GM12878 (cell line): ENCODE measurements around the gene CCSER1.
"Not testable (repeated sequence)": the region's sequence is repeated elsewhere in the genome, so short reads cannot be mapped to it uniquely, and the experiment has no call there.

Experiments used
- ATF7 ChIP-seq: fragments of 450-650 bp; IDR thresholded peaks from 2 replicates; pipeline ENCODE4 v1.6.1; 2016; ENCODE audit warnings: low read depth, mild to moderate bottlenecking
- CBFB ChIP-seq: IDR thresholded peaks from 2 replicates; pipeline ENCODE4 v1.6.1; 2016; ENCODE audit warnings: antibody characterized with exemption, low read depth
- CEBPB ChIP-seq, 2 experiments: fragments of 150-350 bp in 1 of 2; IDR thresholded peaks; 2 replicates each; pipeline ENCODE4 v1.6.1; 2012 to 2014; ENCODE audit warnings: low read depth in 2 of 2, low read length in 2 of 2, borderline replicate concordance in 1 of 2, inconsistent platforms in 1 of 2
- CTCF ChIP-seq, 3 experiments: IDR thresholded peaks in 2 of 3; conservative IDR thresholded peaks in 1 of 3; 2 replicates each; pipeline ENCODE4 v1.5.1; 2011; ENCODE audit warnings: low read depth in 3 of 3, low read length in 3 of 3, mild to moderate bottlenecking in 3 of 3, control low read depth in 2 of 3, moderate library complexity in 2 of 3, inconsistent platforms in 1 of 3, mixed read lengths in 1 of 3; ENCODE audit not compliant: control insufficient read depth in 2 of 3, insufficient read depth in 1 of 3; ENCODE audit errors: extremely low read depth in 1 of 3
- E2F8 ChIP-seq: fragments of 450-650 bp; IDR thresholded peaks from 2 replicates; pipeline ENCODE4 v1.6.1; 2018; ENCODE audit warnings: mild to moderate bottlenecking, low read depth, moderate library complexity; ENCODE audit not compliant: partially characterized antibody
- EGR1 ChIP-seq, 2 experiments: IDR thresholded peaks; 1 replicate in 1 of 2; 2 replicates in 1 of 2; pipeline ENCODE4 v1.6.1; 2011 to 2012; ENCODE audit warnings: low read depth in 2 of 2, low read length in 2 of 2, borderline replicate concordance in 1 of 2, mild to moderate bottlenecking in 1 of 2, moderate library complexity in 1 of 2
- FOS ChIP-seq: IDR thresholded peaks from 3 replicates; pipeline ENCODE4 v1.6.1; 2011; ENCODE audit warnings: borderline replicate concordance; ENCODE audit not compliant: insufficient read length; ENCODE audit errors: extremely low read depth
- TAF1 ChIP-seq: IDR thresholded peaks from 2 replicates; pipeline ENCODE4 v1.6.1; 2011; ENCODE audit warnings: mild to moderate bottlenecking, low read depth, low read length, borderline replicate concordance
- USF2 ChIP-seq: IDR thresholded peaks from 2 replicates; pipeline ENCODE4 v1.6.1; 2011; ENCODE audit warnings: low read depth, low read length, improper control_type of control experiment, borderline replicate concordance
- YY1 ChIP-seq: IDR thresholded peaks from 2 replicates; pipeline ENCODE4 v1.6.1; 2011; ENCODE audit warnings: low read depth, mild to moderate bottlenecking, low read length

DNA sequence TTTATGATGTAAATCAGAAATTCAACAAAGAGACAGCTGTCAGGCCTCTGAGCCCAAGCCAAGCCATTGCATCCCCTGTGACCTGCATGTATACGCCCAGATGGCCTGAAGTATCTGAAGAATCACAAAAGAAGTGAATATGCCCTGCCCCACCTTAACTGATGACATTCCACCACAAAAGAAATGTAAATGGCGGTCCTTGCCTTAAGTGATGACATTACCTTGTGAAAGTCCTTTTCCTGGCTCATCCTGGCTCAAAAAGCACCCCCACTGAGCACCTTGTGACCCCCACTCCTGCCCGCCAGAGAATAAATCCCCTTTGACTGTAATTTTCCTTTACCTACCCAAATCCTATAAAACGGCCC lies 1496.4 kb downstream of the CCSER1 start:
- TF ChIP-seq ATF7; YY1; CTCF (IDR thresholded peaks at IDR 0.05 in 2 of 3, conservative IDR thresholded peaks at IDR 0.05 in 1 of 3; ENCODE audit: control insufficient read depth in 2 of 3, extremely low read depth in 1 of 3, insufficient read depth in 1 of 3, low read depth in 3 of 3, low read length in 3 of 3); E2F8; CEBPB (IDR thresholded peaks at IDR 0.05; ENCODE audit: borderline replicate concordance in 1 of 2, low read depth in 2 of 2, low read length in 2 of 2); TAF1; EGR1 (IDR thresholded peaks at IDR 0.05; ENCODE audit: borderline replicate concordance in 1 of 2, low read depth in 2 of 2, low read length in 2 of 2); FOS; CBFB; USF2: not testable (repeated sequence)
